ENCODE measurements around the gene RRP15. TPM values are rescaled to one million over a fixed set of nuclear protein-coding genes. Genes with fewer than 3 reads are reported as not detected.

The RRP15 gene
- total RNA-seq, 1 experiment from 2014 or later: 38.4 TPM

- intact Hi-C loops (cut with micrococcal nuclease; ENCODE audit: unreplicated experiment): loop anchor here (2.0 to 5.0 kb wide), 2 partner anchors 1078 to 1473 kb away; no protein-coding TSS in a partner anchor
- TF ChIP-seq, protein P1, sequence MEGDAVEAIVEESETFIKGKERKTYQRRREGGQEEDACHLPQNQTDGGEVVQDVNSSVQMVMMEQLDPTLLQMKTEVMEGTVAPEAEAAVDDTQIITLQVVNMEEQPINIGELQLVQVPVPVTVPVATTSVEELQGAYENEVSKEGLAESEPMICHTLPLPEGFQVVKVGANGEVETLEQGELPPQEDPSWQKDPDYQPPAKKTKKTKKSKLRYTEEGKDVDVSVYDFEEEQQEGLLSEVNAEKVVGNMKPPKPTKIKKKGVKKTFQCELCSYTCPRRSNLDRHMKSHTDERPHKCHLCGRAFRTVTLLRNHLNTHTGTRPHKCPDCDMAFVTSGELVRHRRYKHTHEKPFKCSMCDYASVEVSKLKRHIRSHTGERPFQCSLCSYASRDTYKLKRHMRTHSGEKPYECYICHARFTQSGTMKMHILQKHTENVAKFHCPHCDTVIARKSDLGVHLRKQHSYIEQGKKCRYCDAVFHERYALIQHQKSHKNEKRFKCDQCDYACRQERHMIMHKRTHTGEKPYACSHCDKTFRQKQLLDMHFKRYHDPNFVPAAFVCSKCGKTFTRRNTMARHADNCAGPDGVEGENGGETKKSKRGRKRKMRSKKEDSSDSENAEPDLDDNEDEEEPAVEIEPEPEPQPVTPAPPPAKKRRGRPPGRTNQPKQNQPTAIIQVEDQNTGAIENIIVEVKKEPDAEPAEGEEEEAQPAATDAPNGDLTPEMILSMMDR (conservative IDR thresholded peaks at IDR 0.05; ENCODE audit: low read depth, low read length): peak; percentile 79
- TF ChIP-seq EZH2 (IDR thresholded peaks at IDR 0.05; ENCODE audit: borderline replicate concordance, low read depth, low read length, poor library complexity, severe bottlenecking): no peak
- Histone ChIP-seq H3K4me1 (ENCODE audit: insufficient read depth, low read length, poor library complexity, severe bottlenecking) (no peaks in the 10 kb centered on the region), H3K9me3 (ENCODE audit: low read depth, low read length, poor library complexity, severe bottlenecking) (no peaks in the 10 kb centered on the region), H3K27ac (ENCODE audit: low read depth, low read length, poor library complexity, severe bottlenecking) (no peak overlapping the region), H3K4me3 (ENCODE audit: low read depth, low read length, poor library complexity, severe bottlenecking) (no peak overlapping the region), H3K36me3 (ENCODE audit: insufficient read depth, low read length, poor library complexity, severe bottlenecking) (no peaks in the 10 kb centered on the region), H3K27me3 (replicated peaks; ENCODE audit: insufficient read depth, low read depth, low read length, poor library complexity) (no peaks in the 10 kb centered on the region)
- BruUV-seq (replicated peaks): no TSS peak
- peak; percentile 47 for DNase-seq (ENCODE audit: low spot score)
- ChIA-PET CTCF (interaction anchor here (0.6 kb wide), 1 partner anchor 728 kb away, joined by 6 read pairs; no protein-coding TSS in a partner anchor), POLR2A (ENCODE audit: low non-redundant PET) (no interaction called here)
These were observed 54.3 kb downstream of the RRP15 start for GRCh38 chr1:218339267-218339831.

GRCh38 chr1:218341325-218341724 lies 56.2 kb downstream of the RRP15 start:
- H3K27me3 ChIP-seq (replicated peaks; ENCODE audit: insufficient read depth, low read depth, low read length, poor library complexity): peaks cover 2% of the 10 kb centered on the region
- ChIA-PET CTCF (no interaction called here), POLR2A (ENCODE audit: low non-redundant PET) (no interaction called here)
- no TSS peak for BruUV-seq (replicated peaks)
- no peak overlapping the region for H3K4me3 ChIP-seq (ENCODE audit: low read depth, low read length, poor library complexity, severe bottlenecking)
- H3K36me3 ChIP-seq (ENCODE audit: insufficient read depth, low read length, poor library complexity, severe bottlenecking): no peaks in the 10 kb centered on the region
- no peak overlapping the region for H3K27ac ChIP-seq (ENCODE audit: low read depth, low read length, poor library complexity, severe bottlenecking)
- peaks cover 7% of the 10 kb centered on the region for H3K4me1 ChIP-seq (ENCODE audit: insufficient read depth, low read length, poor library complexity, severe bottlenecking)
- no peaks in the 10 kb centered on the region for H3K9me3 ChIP-seq (ENCODE audit: low read depth, low read length, poor library complexity, severe bottlenecking)
- TF ChIP-seq, protein P1 (conservative IDR thresholded peaks at IDR 0.05; ENCODE audit: low read depth, low read length): no peak
- no peak for TF ChIP-seq EZH2 (IDR thresholded peaks at IDR 0.05; ENCODE audit: borderline replicate concordance, low read depth, low read length, poor library complexity, severe bottlenecking)
- no peak for DNase-seq (ENCODE audit: low spot score)
- intact Hi-C loops (cut with micrococcal nuclease; ENCODE audit: unreplicated experiment): loop anchor here (10.0 kb wide), 4 partner anchors 333 to 1223 kb away; no protein-coding TSS in a partner anchor

DNA sequence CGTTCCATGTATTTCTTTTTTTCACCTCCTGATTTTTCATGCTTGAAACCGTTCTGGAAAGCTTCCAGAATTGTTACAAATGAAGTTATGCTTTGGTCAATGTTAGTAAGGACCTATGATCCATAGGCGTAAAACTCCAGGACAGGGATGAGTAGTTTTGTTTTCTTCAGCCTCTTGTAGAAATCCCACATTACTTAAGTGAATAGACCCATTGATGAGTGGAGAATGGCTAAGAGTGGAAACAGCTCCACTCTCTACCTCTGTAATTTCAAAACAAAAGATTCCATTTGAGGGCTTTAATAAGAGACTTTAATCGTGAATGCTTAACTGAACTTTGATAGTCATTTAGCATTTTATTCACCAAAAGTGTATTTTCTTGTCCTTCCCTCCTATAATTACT lies 57.0 kb downstream of the RRP15 start:
- intact Hi-C loops (cut with micrococcal nuclease; ENCODE audit: unreplicated experiment): loop anchor here (10.0 kb wide), 4 partner anchors 333 to 1223 kb away; no protein-coding TSS in a partner anchor
- ChIA-PET CTCF (no interaction called here), POLR2A (ENCODE audit: low non-redundant PET) (no interaction called here)
- no peaks in the 10 kb centered on the region for H3K36me3 ChIP-seq (ENCODE audit: insufficient read depth, low read length, poor library complexity, severe bottlenecking)
- no peak for DNase-seq (ENCODE audit: low spot score)
- H3K4me1 ChIP-seq (ENCODE audit: insufficient read depth, low read length, poor library complexity, severe bottlenecking): peaks cover 9% of the 10 kb centered on the region
- TF ChIP-seq, protein P1 (conservative IDR thresholded peaks at IDR 0.05; ENCODE audit: low read depth, low read length): no peak
- TF ChIP-seq EZH2 (IDR thresholded peaks at IDR 0.05; ENCODE audit: borderline replicate concordance, low read depth, low read length, poor library complexity, severe bottlenecking): no peak
- BruUV-seq (replicated peaks): no TSS peak
- no peak overlapping the region for H3K4me3 ChIP-seq (ENCODE audit: low read depth, low read length, poor library complexity, severe bottlenecking)
- H3K9me3 ChIP-seq (ENCODE audit: low read depth, low read length, poor library complexity, severe bottlenecking): no peaks in the 10 kb centered on the region
- H3K27me3 ChIP-seq (replicated peaks; ENCODE audit: insufficient read depth, low read depth, low read length, poor library complexity): peaks cover 6% of the 10 kb centered on the region
- H3K27ac ChIP-seq (ENCODE audit: low read depth, low read length, poor library complexity, severe bottlenecking): no peak overlapping the region

Data from A673 (cell line).